Esophagus squamous epithelium (tissue), 4 donors: ENCODE measurements around the gene GPR137C.

Experiments used
- CTCF ChIP-seq, 6 experiments: fragments of 450-650 bp in 4 of 6; fragments of 200-600 bp in 2 of 6; sonication (generic) in 2 of 6; IDR thresholded peaks; one replicate each; pipeline ENCODE4 v1.5.1; 2016 to 2019; ENCODE audit warnings: antibody characterized with exemption in 6 of 6, mild to moderate bottlenecking in 4 of 6, moderate library complexity in 4 of 6
- POLR2A ChIP-seq, 4 donors: fragments of 450-650 bp; IDR thresholded peaks; one replicate each; pipeline ENCODE4 v1.6.1; 2017; ENCODE audit warnings: antibody characterized with exemption in 4 of 4, mild to moderate bottlenecking in 4 of 4, moderate library complexity in 3 of 4

GRCh38 chr14:52598568-52598967 is 45.9 kb downstream of the GPR137C start:
- TF ChIP-seq CTCF (IDR thresholded peaks at IDR 0.05): no peak
- TF ChIP-seq POLR2A (IDR thresholded peaks at IDR 0.05): no peak
